ENCODE measurements around the gene PDCD1LG2.

DNA sequence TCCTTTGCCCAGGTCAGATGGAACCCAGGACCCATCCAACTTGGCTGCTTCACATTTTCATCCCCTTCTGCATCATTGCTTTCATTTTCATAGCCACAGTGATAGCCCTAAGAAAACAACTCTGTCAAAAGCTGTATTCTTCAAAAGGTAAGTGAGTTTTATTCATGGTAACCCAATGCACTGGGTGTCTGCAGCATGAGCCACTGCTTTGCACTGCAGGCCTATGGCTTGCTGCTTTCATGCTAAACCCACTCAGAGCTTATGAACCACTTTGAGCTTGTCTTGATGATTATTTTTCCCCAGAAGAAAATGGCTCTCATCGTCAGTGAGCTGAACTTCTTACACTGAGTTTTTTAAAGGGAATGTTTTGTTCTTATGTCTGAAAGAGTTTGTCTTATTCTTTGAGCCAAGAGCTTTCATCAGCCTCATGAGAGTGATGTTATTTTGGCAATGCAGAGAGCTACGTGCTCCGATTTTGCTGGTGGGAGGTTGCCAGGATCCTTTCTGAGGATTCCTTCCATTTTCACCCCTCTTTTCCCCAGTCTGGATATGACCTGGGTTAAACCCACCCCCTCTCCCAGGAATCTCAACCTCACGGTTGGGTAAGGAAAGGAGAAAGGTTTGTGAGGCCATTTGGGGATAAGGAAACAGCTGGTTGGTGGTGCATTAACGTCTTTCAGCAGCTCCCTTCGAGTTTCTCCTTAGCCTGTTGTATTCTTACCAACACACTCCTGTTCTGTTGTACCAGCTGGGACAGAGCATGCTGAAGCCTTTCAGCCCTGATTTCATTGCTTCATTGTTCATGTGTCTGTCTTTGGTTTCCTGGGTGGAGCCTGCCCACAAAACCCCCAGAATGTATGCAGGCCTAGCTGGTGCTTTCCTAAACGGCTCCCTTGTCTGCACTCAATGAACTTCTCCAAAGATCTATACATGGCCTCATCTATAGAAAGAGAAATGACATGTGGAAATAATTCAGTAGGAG is 47.6 kb downstream of the PDCD1LG2 start:
- no peak for TF ChIP-seq POLR2A (IDR thresholded peaks at IDR 0.05)
- TF ChIP-seq CTCF (IDR thresholded peaks at IDR 0.05) = no peak
- TF ChIP-seq POLR2AphosphoS5 (IDR thresholded peaks at IDR 0.05) = no peak
- no peak for TF ChIP-seq EP300 (IDR thresholded peaks at IDR 0.05; ENCODE audit: low read depth)
